Astrocyte of the spinal cord (primary cell): ENCODE measurements around the gene DCHS1.

ENCODE experiments used
- DNase-seq: peaks from one replicate; pipeline ENCODE4 v3.0.0; 2011; ENCODE audit warnings: low read depth, low spot score
- H3K4me3 ChIP-seq: 2 replicates; pipeline ENCODE4 v1.5.1; 2011; ENCODE audit warnings: low read depth, mild to moderate bottlenecking, low read length, moderate library complexity
- in situ Hi-C: cut with HindIII; loops from 2 replicates; pipeline ENCODE4 v1.10.0; 2017; ENCODE audit warnings: low sequenced_read_pairs
- TF ChIP-seq, protein P1 (sequence below): IDR thresholded peaks from 2 replicates; pipeline ENCODE4 v1.5.1; 2012; ENCODE audit warnings: low read depth, mild to moderate bottlenecking, low read length, inconsistent platforms

DCHS1 gene

DNA sequence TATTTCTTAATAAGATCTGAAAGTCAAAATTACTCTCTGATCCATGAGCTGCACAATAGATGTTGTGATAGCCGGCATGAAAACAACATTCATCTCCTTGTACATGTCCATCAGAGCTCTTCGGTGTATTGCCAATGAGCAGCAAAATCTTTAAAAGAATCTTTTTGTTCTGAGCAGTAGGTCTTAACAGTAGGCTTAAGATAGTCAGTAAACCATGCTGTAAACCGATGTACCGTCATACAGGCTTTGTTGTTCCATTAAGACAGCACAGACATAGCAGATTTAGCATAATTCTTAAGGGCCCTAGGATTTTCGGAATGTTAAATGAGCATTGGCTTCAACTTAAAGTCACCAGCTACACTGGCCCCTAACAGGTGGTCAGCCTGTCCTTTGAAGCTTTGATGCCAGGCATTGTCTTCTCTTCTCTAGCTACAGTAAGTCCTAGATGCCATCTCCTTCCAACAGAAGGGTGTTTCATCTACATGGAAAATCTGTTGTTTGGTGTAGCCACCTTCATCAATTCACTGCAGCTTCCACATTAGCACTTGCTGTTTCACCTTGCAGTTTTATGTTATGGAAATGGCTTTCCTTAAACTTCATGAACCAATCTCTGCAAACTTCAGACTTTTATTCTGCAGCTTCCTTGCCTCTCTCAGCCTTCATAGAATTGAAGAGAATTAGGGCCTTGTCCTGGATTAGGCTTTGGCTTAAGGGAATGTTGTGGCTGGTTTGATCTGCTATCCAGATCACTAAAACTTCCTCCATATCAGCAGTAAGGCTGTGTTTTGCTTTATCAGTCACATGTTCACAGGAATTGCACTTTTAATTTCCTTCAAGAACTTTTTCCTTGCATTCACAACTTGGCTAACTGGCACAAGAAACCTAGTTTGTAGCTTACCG is 80.5 kb downstream of the DCHS1 start:
- H3K4me3 ChIP-seq = no peak overlapping the region
- DNase-seq = no peak
- in situ Hi-C loops = no loop called here
- TF ChIP-seq, protein P1, sequence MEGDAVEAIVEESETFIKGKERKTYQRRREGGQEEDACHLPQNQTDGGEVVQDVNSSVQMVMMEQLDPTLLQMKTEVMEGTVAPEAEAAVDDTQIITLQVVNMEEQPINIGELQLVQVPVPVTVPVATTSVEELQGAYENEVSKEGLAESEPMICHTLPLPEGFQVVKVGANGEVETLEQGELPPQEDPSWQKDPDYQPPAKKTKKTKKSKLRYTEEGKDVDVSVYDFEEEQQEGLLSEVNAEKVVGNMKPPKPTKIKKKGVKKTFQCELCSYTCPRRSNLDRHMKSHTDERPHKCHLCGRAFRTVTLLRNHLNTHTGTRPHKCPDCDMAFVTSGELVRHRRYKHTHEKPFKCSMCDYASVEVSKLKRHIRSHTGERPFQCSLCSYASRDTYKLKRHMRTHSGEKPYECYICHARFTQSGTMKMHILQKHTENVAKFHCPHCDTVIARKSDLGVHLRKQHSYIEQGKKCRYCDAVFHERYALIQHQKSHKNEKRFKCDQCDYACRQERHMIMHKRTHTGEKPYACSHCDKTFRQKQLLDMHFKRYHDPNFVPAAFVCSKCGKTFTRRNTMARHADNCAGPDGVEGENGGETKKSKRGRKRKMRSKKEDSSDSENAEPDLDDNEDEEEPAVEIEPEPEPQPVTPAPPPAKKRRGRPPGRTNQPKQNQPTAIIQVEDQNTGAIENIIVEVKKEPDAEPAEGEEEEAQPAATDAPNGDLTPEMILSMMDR = no peak

DNA sequence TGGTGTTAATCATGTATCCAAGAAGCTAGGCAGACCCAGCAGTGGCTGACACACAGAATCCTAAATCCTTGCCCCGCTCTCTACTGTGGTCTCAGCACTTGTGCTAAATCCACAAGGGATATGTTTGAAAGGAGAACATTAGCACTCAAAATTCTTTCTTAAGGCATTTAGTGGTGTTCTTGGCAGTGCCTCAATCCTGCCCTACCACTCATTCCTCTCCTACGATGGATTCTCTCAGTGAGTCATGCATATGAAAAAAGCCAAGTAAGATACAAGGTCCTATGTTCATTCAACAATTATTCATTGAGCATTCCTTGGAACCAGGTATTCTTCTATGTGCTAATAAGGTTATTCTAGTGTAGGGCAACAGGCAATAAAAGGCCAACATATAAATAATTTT is 83.4 kb downstream of the DCHS1 start:
- in situ Hi-C loops = no loop called here
- TF ChIP-seq, protein P1 = no peak
- no peak overlapping the region for H3K4me3 ChIP-seq
- peak; percentile 82 for DNase-seq

DNA sequence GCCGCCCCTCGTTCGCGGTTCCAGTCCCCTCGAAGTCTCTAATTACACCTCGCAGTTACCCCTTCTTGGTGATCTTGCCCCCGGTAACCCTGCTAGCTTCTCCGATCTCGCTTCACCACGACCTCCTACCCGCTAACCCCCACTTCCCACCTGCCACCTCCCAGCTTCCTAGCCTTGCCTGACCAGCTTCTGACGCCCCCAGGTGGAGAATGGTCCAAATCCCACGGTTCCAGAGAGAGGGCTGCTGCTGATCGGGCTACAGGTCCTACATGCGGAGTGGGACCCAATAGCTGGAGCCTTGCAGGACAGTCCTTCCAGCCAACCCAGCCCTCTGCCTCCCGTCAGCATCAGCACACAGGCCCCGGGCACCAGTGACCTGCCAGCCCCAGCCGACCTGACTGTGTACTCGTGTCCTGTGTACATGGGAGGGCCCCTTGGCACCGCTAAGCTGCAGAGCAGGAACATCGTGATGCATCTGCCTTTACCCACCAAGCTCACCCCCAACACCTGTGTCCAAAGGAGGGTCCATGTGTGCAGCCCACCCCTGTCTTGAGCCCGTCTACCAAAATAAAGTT is 84.1 kb downstream of the DCHS1 start:
- in situ Hi-C loops = no loop called here
- TF ChIP-seq, protein P1 = no peak

More for the DNA sequence above, 84.1 kb downstream of the DCHS1 start:
- no peak overlapping the region for H3K4me3 ChIP-seq
- no peak for DNase-seq
